OCI-LY7 (cell line): ENCODE results near the gene PLXNC1.

Experiments used
- CTCF ChIP-seq: fragments of 200-600 bp; sonication (generic); conservative IDR thresholded peaks from 2 replicates; pipeline ENCODE4 v1.5.1; 2014; ENCODE audit warnings: mild to moderate bottlenecking, antibody characterized with exemption, low read length, moderate library complexity, mixed read lengths
- EZH2phosphoT487 ChIP-seq: fragments of 200-600 bp; sonication (generic); IDR thresholded peaks from 2 replicates; pipeline ENCODE4 v1.6.1; 2018; ENCODE audit warnings: low read depth, borderline replicate concordance, mild to moderate bottlenecking, mixed run types, antibody characterized with exemption, low read length, moderate library complexity, mixed read lengths

DNA sequence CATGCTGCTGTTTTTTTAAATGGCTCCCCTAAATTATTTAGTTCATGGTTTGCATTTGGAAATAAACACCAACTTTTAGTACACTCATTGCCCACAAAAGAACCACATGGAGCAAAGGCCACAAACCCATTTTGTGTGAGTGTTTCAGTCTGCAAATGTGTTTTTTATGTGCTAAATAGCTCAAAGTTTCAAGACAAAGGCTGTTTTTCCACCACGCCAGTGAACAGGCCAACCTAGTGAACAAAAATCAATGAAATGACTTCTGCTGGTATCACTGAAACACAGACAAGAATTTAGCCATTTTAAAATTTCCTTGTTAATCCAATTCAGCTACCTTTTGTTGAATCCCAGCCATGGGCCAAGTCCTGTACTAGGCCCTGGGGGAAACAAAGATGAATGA lies 52.3 kb downstream of the PLXNC1 start:
- TF ChIP-seq CTCF (no peak), EZH2phosphoT487 (no peak)
